Astrocyte (in vitro differentiated cells and primary cell): ENCODE data around the gene NPEPL1.

Source experiments
- CTCF ChIP-seq: IDR thresholded peaks from 2 replicates; pipeline ENCODE4 v1.5.1; 2011; ENCODE audit warnings: low read depth, mild to moderate bottlenecking, inconsistent platforms, low read length, moderate library complexity; ENCODE audit not compliant: insufficient read depth
- EZH2 ChIP-seq: IDR thresholded peaks from 2 replicates; pipeline ENCODE4 v1.6.1; 2012; ENCODE audit warnings: mild to moderate bottlenecking, low read length, inconsistent platforms; ENCODE audit not compliant: insufficient read depth

- TF ChIP-seq CTCF (no peak), EZH2 (no peak)
Measured at GRCh38 chr20:58747211-58747610, 54.6 kb downstream of the NPEPL1 start.
